ENCODE measurements around the gene KLF13. TPM values are rescaled to one million over a fixed set of nuclear protein-coding genes. Genes with fewer than 3 reads are reported as not detected.

Gene KLF13
- total RNA-seq, 1 donor: 58.6 TPM

GRCh38 chr15:31419820-31420219 lies 93.2 kb downstream of the KLF13 start:
- H3K9me3 ChIP-seq (ENCODE audit: low read depth, low read length): peaks cover 4% of the 10 kb centered on the region
- H3K4me1 ChIP-seq (ENCODE audit: insufficient read depth, low read length): no peaks in the 10 kb centered on the region
- H3K4me2 ChIP-seq (ENCODE audit: insufficient read depth, low read length): no peak overlapping the region
- DNase-seq (ENCODE audit: insufficient read length, low spot score, missing footprints): no peak
- no peaks in the 10 kb centered on the region for H3K27me3 ChIP-seq (ENCODE audit: insufficient read depth, low read length)
- no peak overlapping the region for H3K27ac ChIP-seq (ENCODE audit: low read depth, low read length)
- no peaks in the 10 kb centered on the region for H3K79me2 ChIP-seq (ENCODE audit: insufficient read depth, low read length)
- no peak overlapping the region for H3K4me3 ChIP-seq (ENCODE audit: insufficient read depth, low read length)
- no peaks in the 10 kb centered on the region for H4K20me1 ChIP-seq (ENCODE audit: insufficient read depth, low read length)
- no peak for TF ChIP-seq CTCF (IDR thresholded peaks at IDR 0.05; ENCODE audit: extremely low read depth, low read depth, low read length)
- H2AFZ ChIP-seq (ENCODE audit: low read length): no peak overlapping the region
- no peaks in the 10 kb centered on the region for H3K36me3 ChIP-seq (ENCODE audit: insufficient read depth, low read length)

GRCh38 chr15:31427411-31427810 lies 100.8 kb downstream of the KLF13 start:
- Histone ChIP-seq H3K9me3 (ENCODE audit: low read depth, low read length) (no peaks in the 10 kb centered on the region), H3K4me3 (ENCODE audit: insufficient read depth, low read length) (no peak overlapping the region), H3K36me3 (ENCODE audit: insufficient read depth, low read length) (no peaks in the 10 kb centered on the region), H3K27ac (ENCODE audit: low read depth, low read length) (no peak overlapping the region), H3K27me3 (ENCODE audit: insufficient read depth, low read length) (no peaks in the 10 kb centered on the region), H3K4me1 (ENCODE audit: insufficient read depth, low read length) (no peaks in the 10 kb centered on the region), H3K79me2 (ENCODE audit: insufficient read depth, low read length) (no peaks in the 10 kb centered on the region), H4K20me1 (ENCODE audit: insufficient read depth, low read length) (no peaks in the 10 kb centered on the region), H3K4me2 (ENCODE audit: insufficient read depth, low read length) (no peak overlapping the region), H2AFZ (ENCODE audit: low read length) (no peak overlapping the region)
- TF ChIP-seq CTCF (IDR thresholded peaks at IDR 0.05; ENCODE audit: extremely low read depth, low read depth, low read length): no peak
- no peak for DNase-seq (ENCODE audit: insufficient read length, low spot score, missing footprints)

Other genes with a start within 250 kb of the KLF13 start
- under 0.01 TPM in 1 of 2 replicates, not detected in the other for gene TRPM1, start 225.1 kb upstream of the KLF13 start, total RNA-seq

Data from osteoblast (primary cell).